MCF 10A (cell line): ENCODE results near the gene GPR137. TPM values are rescaled to one million over a fixed set of nuclear protein-coding genes. Genes with fewer than 3 reads are reported as not detected.

ENCODE experiments used
- BruUV-seq: library from RNA; stranded (reverse); fragments of 400-500 nt; replicated peaks from 2 replicates; lab custom pipeline; 2021; lab: Mats Ljungman, UMichigan
- CTCF ChIA-PET: fragments of 300-600 bp; sonication (Branson Sonifier 250); formaldehyde crosslinking; extraction: SDS; loops from one replicate; lab custom pipeline; 2021; ENCODE audit warnings: antibody characterized with exemption, inconsistent platforms; lab: Yijun Ruan, JAX
- POLR2A ChIA-PET: fragments of 300-600, 350-650 bp; sonication (Branson Sonifier 250); formaldehyde crosslinking; extraction: SDS; loops from one replicate; lab custom pipeline; 2020; ENCODE audit warnings: antibody characterized with exemption, inconsistent platforms; lab: Yijun Ruan, JAX
- DNase-seq: peaks from one replicate; pipeline ENCODE4 v3.0.0-alpha.2; 2018; ENCODE audit not compliant: unreplicated experiment
- H3K27ac Mint-ChIP-seq: one replicate; pipeline ENCODE4 v1.8.0; 2022; ENCODE audit warnings: mild to moderate bottlenecking, low read depth, mixed read lengths; ENCODE audit not compliant: unreplicated experiment
- H3K27me3 Mint-ChIP-seq: one replicate; pipeline ENCODE4 v1.8.0; 2022; ENCODE audit warnings: mixed read lengths; ENCODE audit not compliant: insufficient read depth, unreplicated experiment
- H3K36me3 Mint-ChIP-seq: one replicate; pipeline ENCODE4 v1.8.0; 2022; ENCODE audit warnings: mild to moderate bottlenecking, moderate library complexity, mixed read lengths; ENCODE audit not compliant: insufficient read depth, unreplicated experiment
- H3K4me1 Mint-ChIP-seq: one replicate; pipeline ENCODE4 v1.8.0; 2022; ENCODE audit warnings: mixed read lengths; ENCODE audit not compliant: insufficient read depth, unreplicated experiment
- H3K4me3 Mint-ChIP-seq: one replicate; pipeline ENCODE4 v1.8.0; 2022; ENCODE audit warnings: mild to moderate bottlenecking, moderate library complexity, mixed read lengths; ENCODE audit not compliant: unreplicated experiment
- H3K9me3 Mint-ChIP-seq: one replicate; pipeline ENCODE4 v1.8.0; 2022; ENCODE audit warnings: mixed read lengths; ENCODE audit not compliant: unreplicated experiment
- CTCF ChIP-seq: fragments of 200-600 bp; IDR thresholded peaks from one replicate; pipeline ENCODE4 v1.8.0; 2022; ENCODE audit warnings: antibody characterized with exemption, mild to moderate bottlenecking; ENCODE audit not compliant: unreplicated experiment
- intact Hi-C: fragments of 100-400 bp; cut with micrococcal nuclease; formaldehyde crosslinking; loops from 2 replicates; pipeline ENCODE4 v1.14.1; 2022
- total RNA-seq: library from RNA; stranded (reverse); gene quantifications from 2 replicates; pipeline ENCODE4 v1.2.3, GENCODE V29; 2022

GPR137 gene
- total RNA-seq, 1 experiment from 2014 or later: 36.0 TPM

GRCh38 chr11:64331569-64332371 is 46.1 kb downstream of the GPR137 start:
- Mint-ChIP-seq H3K4me1 (peaks cover 20% of the 10 kb centered on the region), H3K36me3 (no peaks in the 10 kb centered on the region), H3K4me3 (peak overlapping the region; percentile 8), H3K27ac (peak overlapping the region; percentile 61), H3K27me3 (no peaks in the 10 kb centered on the region), H3K9me3 (no peaks in the 10 kb centered on the region)
- intact Hi-C loops: loop anchor here (1.0 kb wide), 1 partner anchor 13 kb away; the partner anchor contains the start of gene PRDX5
- peak; percentile 98 for DNase-seq
- POLR2A ChIA-PET: interaction anchor here (0.6 to 15.4 kb wide), 24 partner anchors 8 to 851 kb away, joined by 3 to 285 read pairs (median 5); partner anchors contain the start of genes ESRRA, FKBP2, PPP1R14B and PRDX5
- CTCF ChIA-PET: interaction anchor here (0.6 to 11.4 kb wide), 32 partner anchors 9 to 1738 kb away, joined by 3 to 135 read pairs (median 4); partner anchors contain the start of genes BAD, CATSPERZ, ESRRA and PACS1
- no TSS peak for BruUV-seq
- TF ChIP-seq CTCF: peak; percentile 79

- CTCF ChIA-PET: interaction anchor here (1.0 to 11.4 kb wide), 7 partner anchors 9 to 82 kb away, joined by 5 to 135 read pairs (median 20); partner anchors contain the start of genes CATSPERZ, PLCB3, PRDX5 and TRMT112
- DNase-seq: no peak
- BruUV-seq: no TSS peak
- Mint-ChIP-seq H3K27ac (peak overlapping the region; percentile 2), H3K27me3 (no peaks in the 10 kb centered on the region), H3K36me3 (no peaks in the 10 kb centered on the region), H3K4me3 (no peak overlapping the region), H3K9me3 (no peaks in the 10 kb centered on the region), H3K4me1 (peaks cover 20% of the 10 kb centered on the region)
- no peak for TF ChIP-seq CTCF
- POLR2A ChIA-PET: interaction anchor here (1.2 to 15.4 kb wide), 7 partner anchors 8 to 29 kb away, joined by 4 to 285 read pairs (median 25); partner anchors contain the start of genes ESRRA, PRDX5 and TRMT112
- intact Hi-C loops: no loop called here
Observed at GRCh38 chr11:64333556-64333955, 47.9 kb downstream of the GPR137 start.

DNA sequence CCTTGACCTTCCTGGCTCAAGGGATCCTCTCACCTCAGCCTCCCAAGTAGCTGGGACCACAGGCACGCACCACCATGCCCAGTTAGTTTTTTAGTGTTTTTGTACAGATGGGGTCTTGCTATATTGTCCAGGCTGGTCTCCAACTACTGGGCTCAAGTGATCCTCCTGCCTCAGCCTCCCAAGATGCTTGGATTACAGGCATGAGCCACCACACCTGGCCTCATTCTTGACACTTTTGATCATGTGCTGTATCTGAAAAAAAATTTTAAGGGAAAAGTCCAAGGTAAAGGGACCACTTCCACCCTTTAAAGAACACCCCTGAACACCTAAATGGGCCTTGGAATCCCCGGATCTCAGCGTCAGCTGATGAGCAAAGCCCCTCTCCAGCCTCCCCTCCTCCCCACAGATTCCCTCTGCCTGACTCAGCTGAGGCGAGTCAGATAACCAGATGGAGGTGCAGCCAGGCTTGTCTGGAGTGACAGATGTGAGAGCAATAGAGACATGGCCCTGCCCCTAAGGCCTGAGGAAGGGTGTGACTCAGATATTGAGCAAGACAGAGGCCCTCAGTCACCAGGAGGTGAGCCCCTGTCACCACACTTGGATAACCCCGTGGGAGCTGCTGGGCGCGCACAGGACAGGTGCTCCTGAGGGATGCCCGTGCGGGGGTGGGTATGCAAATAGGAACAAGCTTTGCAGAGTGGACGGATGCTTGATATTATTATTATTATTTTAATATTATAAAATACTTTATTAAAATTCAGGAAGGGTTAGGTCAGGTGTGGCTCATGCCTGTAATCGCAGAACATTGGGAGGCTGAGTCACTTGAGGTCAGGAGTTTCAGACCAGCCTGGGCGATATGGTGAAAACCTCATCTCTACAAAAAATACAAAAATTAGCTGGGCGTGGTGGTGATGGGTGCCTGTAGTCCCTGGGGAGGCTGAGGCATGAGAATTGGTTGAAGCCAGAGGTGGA is 49.4 kb downstream of the GPR137 start:
- BruUV-seq: no TSS peak
- ChIA-PET CTCF (interaction anchor here (0.6 to 11.4 kb wide), 5 partner anchors 10 to 204 kb away, joined by 3 to 135 read pairs (median 9); partner anchors contain the start of genes PRDX5 and TRMT112), POLR2A (interaction anchor here (0.7 to 15.4 kb wide), 19 partner anchors 11 to 654 kb away, joined by 3 to 285 read pairs (median 5); partner anchors contain the start of genes ESRRA, PPP1R14B, PRDX5 and RPS6KA4)
- peak overlapping the region; percentile 98 for H3K27ac Mint-ChIP-seq
- no peaks in the 10 kb centered on the region for H3K9me3 Mint-ChIP-seq
- DNase-seq: peak; percentile 98
- H3K4me1 Mint-ChIP-seq: peaks cover 20% of the 10 kb centered on the region
- peak overlapping the region; percentile 43 for H3K4me3 Mint-ChIP-seq
- no peaks in the 10 kb centered on the region for H3K27me3 Mint-ChIP-seq
- intact Hi-C loops: loop anchor here (1.0 kb wide), 1 partner anchor 17 kb away; the partner anchor contains the start of gene PRDX5
- H3K36me3 Mint-ChIP-seq: no peaks in the 10 kb centered on the region
- no peak for TF ChIP-seq CTCF
